ENCODE results near the gene AK8.

AK8 gene

DNA sequence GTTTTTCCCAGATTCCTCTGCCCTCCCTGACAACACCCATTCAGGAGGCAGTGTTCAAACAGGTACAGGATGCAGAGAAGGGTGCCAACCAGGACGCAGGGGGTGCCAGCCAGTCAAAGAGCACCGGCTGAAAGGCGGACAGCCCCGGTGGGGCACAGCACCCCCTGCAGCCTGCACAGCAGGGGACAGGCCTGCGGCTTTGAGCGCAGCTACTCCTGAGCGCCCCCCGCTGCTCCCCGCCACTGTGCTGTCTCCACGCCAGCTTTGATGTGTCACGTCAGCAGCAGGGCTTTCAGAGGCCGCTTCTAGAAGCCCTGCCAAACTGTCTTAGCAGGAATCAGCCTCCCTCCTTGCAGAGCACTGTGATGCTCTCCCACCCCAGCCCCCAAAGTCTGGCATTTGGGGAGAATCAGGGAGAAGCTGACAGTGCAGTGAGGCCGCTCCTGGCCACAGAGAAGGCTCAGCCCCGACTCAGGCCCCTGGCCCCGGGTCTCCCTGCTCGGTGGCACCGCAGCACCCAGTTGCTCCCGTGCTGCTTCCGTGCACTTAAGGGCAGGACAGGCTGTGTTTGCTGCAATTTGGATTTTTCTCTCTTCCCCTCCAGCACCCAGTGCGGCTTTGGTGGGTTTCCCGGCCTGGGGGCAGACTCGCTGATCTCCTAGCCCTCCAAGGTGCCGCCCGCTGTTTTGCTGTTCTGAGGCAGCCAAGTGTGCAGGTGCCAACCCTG is 20.3 kb downstream of the AK8 start:
- DNase-seq (ENCODE audit: low spot score) = no peak

DNA sequence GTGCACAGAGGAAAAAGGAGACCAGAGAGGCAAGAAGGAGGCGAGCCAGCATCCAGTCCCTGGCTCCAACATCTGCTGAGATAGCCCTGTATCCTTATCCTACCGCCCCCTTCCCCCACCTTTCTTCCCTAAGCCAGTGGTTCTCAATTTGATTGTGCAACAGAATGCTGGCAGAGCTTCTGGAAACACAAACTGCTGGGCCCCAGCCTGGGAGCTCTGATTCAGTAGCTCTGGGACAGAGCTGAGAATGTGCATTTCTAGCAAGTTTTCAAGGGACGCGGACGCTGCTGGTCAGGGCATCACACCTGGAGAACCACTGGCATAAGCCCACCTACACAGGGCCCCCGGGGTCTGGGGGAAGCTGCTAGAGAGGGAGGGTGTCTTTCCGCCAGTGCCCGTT is 21.1 kb downstream of the AK8 start:
- DNase-seq (ENCODE audit: low spot score) = no peak

DNA sequence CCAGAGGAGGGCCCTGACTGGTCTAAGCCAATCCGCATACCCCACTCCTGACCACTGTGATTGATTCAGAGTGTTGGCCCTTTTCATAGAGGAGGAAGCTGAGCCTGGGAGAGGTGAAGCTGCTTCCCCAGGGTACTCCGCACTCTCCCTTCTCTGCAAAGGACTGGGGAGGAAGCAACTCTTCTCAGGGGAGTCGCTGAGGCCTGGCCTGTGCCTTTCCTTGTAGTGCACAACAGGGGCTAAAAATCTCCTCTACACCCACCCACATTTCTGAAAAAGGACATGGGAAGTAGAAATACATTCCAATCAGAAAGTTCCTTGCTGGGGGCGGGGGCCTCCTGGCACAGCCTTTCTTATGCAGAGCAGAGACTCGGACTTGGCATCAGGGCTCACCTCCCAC is 22.2 kb downstream of the AK8 start:
- no peak for DNase-seq (ENCODE audit: low spot score)

DNA sequence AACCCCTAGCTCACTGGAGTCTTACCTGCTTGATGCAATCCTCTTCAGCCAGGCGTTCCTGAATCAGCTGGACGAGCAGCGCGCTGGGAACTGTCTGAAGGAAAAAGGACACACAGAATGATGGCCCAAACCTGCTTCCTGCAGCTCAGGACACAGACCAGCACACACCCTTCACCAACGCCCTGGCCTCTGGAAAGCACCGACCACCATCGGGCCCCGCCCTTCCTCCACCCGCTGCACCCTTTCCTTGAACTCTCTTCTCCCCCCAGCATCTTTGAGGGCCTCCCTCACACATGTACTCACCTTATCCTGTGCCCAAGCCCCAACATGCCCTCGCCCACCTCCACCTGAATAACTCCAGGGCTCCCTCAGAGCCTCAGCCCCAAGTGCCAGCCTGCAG is 23.3 kb downstream of the AK8 start:
- DNase-seq (ENCODE audit: low spot score) = no peak

DNA sequence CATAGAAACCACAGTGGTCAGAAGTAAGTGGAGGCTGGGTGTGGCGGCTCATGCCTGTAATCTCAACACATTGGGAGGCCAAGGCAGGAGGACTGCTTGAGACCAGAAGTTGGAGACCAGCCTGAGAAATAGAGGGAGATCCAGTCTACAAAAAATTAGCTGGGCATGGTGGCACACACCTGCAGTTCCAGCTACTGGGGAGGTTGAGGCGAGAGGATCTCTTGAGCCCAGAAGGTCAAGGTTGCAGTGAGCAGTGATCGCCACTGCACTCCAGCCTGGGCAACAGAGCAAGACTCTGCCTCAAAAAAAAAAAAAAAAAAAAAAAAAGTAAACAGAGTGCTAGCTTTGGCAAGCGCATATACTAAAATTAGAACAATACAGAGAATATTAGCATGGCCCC is 24.6 kb downstream of the AK8 start:
- DNase-seq (ENCODE audit: low spot score) = no peak

DNA sequence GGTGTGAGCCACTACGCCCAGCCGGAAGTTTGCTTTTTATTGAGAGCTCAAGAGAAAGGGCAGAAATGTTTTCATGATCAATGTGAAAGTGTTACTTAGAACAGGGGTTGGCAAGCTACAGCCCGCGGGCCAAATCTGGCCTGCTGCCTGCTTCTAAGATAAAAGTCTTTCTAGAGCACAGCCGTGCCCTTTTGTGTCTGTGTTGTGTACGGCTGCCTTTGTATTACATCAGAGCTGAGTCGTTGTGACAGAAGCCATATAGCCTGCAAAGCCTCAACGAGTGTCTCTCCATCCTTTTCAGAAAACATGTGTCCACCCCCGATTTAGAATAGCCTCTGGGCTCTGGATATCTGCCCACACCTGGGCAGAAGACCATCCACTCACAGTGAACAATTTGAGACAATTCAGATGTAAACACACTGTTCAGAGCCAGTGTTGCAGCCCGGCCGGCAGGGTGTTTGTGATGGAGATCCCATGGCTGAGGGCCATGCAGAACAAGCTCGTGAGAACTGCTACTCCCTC is 28.8 kb downstream of the AK8 start:
- no peak for DNase-seq (ENCODE audit: low spot score)

DNA sequence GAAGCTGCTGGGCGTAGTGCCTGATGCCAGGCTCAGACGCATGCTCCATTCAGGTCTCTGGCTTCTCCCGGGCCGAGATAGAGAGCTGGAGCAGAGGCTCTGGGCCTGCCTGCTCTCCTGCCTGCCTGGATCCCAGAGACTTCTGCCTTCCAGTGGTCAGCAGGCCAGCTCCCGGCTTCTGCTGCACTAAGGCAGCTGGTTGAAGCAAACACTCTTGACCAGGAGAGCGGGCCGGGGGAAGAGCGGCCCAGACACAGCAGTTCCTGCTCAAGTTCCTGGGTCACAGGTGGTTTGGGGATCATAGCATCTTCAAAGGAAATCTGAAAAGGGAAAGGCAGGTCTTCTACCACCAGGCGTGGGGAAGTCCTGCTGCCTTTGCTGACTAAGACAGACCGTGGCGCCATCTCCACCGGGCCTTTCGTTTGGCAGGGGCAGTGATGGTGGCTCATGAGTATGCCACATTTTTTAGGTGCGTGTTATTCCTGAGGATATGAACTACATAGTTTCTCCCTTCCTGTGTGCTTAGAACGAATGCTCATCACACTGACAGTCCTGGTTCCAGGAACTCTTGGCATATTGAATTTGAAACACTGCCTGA is 31.1 kb downstream of the AK8 start:
- DNase-seq (ENCODE audit: low spot score) = no peak

DNA sequence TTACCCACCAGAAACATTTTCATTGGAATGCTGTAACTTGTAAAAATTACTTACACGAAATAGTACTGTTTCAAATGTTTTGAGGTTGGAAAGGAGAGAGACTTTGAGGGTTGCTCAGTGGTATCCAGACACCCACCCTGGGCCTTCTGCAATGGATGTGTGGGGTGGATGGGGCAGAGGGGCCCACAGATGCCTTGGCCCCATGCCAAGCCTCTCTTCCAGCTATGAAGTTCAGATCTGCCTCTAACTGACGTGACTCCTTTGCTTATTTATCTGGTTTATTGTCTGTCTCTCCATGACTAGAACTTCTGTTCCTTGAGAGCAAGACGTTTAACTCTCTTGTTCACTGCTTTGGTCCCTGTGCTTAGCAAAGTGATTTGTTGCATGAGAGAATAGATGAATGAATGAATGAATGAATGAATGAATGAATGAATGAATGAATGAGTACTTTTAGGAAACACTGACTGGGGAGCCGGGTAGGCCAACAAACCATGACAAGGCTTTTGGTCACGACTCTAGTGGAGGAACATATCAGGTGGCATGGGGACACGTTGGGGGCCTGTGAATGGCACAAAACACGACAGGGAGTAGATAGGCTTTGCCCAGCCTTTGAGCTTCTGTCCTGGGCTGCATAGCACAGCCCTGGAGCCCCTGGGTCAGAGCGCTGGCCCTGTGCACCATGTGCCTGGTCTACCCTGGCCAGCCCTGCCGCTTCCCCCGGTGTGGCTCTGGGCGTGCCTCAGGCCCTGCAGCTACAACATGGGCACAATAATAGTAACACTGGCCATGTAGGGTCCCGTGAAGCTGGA is 31.8 kb downstream of the AK8 start:
- DNase-seq (ENCODE audit: low spot score) = no peak

DNA sequence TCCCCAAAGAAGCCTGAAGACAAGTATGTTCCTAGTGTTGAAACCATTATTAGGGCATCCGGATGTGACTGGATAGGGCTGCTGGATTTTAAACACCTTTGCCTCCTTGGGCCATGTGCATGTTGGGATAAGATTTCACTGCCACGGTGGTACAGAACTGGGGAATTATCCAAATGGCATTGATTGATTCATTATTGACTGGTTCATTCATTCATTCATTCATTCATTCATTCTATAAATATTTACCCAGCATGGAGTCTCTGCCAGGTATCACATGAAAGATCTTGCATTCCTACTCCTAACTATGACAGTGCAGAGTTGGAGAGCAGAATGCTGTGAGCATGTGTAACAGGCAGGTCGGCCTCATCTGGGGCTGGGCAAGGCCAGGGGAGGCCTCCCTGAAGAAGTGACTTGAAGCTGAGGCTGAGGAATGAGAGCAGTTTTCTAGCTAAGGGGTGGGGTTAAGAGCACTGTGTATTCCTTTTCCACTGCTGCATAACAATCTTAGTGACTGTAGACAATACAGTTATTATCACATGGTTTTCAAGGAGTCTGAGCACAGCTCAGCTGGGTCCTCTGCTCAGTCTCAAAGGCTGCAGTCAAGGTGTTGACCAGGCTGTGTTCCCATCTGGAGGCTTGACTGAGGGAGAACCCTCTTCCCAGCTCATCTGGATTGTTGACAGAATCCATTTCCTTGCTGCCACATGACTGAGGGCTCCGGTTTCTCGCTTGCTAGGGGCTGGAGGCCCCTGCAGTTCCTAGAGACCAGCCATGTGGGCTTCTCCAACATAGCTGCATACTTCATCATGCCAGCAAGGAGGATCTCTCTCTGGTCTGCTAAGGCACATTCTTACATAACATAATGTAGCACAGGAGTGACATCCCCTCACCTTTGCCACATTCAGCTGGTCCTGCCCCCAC is 35.7 kb downstream of the AK8 start:
- DNase-seq (ENCODE audit: low spot score) = no peak

DNA sequence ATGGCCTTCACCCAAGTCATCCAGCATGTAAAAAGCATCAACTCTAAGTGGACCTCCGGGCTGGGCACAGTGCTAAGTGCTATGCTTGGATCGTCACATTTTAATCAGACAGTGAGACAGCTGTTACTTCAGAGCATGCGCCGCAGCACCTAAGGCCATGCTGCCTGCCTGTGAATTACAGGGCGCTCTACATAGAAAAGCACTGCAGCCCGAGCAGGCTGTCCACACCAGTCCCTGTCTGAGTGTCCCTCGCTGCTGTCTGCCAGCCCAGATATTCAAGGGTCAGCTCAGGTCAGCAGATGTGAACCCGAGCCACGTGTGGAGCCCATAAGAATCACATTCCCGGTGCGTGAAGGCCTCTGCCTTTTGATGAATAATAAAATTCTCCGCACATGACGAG is 37.1 kb downstream of the AK8 start:
- no peak for DNase-seq (ENCODE audit: low spot score)

DNA sequence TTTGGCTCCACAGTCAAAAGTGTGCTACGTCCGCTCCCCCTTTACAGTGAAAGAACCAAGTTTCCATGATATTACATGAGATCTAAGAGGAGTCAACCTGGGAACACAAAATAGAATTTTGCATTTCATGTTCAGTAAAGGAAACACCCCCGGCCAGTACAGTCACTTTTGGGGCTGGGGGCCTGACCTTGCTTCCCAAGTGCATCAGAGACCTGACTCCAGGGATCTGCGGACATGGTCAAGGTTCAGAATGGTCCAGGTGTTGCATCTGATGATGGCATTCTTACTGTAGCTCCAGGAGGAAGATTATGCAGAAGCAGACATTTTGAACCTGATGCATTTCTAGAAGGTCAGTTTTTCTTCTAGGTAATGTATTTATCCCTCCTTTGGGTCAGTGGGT is 39.8 kb downstream of the AK8 start:
- no peak for DNase-seq (ENCODE audit: low spot score)

DNA sequence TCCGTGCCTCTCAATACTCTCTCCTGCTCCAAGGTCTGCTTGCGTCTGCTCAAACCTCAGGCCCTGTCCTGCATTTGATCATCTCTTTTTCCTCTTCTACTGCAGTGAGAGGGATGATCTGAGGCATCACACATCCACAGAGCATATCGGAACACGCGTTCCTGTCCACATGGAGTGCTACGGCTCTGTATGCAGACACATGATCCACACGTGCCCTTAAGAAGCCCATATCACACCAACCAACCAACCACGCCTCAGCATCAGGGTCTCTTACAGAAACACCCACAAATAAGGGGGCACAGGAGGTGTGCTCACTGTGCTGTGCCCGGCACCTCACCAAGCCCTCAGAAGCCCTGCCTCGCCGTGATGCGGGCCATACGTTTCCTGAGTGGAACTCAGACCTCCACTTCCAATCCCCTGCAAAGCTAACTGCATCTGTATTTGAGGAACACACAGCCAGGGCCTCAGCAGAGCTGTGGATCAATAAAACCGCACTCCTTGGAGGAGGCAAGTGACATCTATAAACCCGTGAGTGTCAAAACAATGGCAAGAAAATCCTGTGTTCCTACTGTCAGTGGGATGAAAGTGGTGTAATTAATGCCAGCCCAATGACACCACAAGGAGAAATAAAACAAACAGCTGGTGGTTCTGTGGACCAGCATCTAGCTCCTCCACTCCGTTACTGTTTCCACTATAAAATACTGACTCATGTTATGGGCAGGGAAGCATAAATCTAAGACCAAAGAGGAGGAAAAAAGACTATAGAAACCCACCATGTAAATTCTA is 40.4 kb downstream of the AK8 start:
- no peak for DNase-seq (ENCODE audit: low spot score)

DNA sequence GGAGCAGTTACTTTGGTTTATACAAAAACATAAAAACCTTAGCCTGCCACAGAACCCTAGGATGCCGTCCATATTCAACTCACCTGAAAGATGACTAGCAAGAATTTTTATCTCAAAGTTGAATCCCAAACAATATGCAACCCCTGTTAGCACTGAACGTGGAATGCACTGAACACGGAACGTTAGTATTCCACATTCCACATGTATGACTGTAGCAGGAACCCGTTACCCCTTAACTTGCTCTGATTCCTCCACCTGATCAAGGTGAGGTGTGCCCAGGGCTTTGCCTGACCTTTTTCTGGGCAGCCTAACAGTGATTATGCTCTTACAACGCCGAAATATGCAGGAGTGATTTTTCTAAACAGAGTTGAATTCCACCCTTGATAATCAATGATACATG is 43.7 kb downstream of the AK8 start:
- no peak for DNase-seq (ENCODE audit: low spot score)

DNA sequence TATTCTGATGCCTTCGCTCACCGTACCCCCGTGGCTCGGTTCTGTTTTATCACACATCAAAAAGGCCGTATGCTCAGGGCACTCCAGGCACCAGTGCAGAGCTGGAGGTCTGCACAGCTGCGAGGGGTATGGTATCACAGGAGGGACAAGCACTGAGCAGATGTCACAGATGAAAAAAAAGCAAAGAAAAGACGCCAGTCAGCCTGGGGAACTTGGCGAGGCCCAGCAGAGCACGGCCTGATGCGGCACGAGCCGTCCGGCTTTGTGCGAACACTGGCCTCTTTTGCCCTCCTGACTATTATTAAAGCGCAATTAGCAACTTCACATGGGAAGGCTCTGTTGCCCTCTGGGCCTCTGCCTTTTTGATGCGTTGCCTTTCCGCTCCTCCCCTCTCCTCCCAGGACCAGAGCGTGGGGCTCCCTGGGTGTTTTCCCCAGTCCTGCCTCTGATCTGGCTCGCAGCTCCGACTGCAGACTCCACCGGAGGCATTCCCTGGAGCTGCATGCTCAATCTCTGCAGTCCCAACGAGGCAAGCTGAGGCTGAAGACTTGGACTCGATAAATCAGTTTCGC is 44.4 kb downstream of the AK8 start:
- DNase-seq (ENCODE audit: low spot score) = no peak

DNA sequence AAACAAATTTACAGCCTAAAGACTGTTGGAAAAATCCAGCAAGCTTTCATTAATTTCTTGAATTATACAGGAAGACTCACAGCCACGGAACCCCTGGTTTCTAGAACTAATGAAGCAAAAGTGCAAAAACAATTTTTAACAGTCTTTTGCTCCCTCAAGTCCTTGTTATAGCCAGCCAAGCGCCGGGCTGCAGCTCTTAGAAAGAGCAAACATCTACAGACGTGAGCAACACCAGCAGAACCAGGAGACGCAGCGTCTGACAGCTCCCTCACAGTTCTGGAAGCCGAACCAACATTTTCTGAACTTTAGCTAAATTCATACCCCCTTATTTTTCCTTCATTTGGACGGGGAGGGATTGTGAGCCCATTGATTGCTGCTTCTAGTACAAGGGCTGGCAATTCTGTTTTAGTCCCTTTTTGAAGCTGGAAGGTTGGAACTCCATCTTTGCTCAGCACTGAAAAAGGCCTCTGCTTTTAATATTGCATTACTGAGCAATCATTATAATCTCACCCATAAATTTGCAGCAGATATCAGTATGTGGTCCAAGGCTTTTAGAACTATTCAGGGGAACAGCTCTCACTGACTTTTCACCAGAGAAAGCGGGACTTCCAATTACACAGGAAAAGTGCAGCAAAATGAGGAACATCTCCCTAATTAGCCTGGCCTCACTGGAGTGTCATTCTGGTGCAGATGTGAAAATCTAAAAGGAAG is 45.8 kb downstream of the AK8 start:
- DNase-seq (ENCODE audit: low spot score) = no peak

DNA sequence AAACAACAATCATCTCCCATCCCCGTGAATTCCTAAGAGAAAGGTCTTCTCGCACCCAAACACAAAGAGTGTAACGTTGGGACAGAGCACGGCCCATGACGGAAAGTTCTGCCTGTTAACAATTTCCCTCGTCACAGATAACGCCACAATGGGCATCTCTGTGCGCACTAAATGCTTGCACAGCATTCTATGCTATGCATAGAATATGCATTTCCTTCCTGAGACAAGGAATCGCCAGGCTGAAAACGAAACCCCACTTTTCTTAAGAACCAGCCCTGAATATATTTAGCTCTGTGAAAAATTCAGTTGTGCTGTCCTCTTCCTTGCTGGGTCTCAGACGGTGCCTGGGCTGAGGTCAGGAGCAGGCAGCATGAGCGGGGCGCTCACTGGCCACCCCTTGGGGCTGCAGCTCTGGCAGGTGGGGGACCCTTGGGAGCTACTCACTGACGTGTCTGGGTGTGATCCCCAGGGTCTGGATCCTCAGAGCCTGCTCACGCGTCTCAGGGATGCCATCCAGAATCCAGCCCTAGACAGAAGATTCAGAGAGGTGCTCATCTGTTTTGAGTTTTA is 49.8 kb downstream of the AK8 start:
- no peak for DNase-seq (ENCODE audit: low spot score)

DNA sequence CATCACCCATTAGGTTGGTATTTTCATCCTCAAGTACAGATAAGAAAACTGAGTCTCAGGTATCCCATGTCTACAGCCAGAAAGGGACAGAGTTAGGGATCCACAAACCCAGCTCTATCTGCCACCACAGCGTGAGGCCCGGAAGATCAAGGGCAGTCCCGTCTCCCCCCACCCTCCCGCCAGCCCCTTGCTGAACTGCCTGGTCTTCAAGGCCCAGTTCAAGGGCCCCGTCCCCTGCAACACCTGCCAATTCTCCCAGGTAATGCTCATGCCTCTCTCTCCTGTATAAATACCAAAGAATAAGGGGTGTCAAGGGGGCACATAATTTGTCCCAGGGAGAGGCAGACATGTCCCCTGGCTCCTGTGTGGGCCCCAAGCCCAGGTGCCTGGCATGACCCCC is 50.7 kb downstream of the AK8 start:
- DNase-seq (ENCODE audit: low spot score) = no peak

DNA sequence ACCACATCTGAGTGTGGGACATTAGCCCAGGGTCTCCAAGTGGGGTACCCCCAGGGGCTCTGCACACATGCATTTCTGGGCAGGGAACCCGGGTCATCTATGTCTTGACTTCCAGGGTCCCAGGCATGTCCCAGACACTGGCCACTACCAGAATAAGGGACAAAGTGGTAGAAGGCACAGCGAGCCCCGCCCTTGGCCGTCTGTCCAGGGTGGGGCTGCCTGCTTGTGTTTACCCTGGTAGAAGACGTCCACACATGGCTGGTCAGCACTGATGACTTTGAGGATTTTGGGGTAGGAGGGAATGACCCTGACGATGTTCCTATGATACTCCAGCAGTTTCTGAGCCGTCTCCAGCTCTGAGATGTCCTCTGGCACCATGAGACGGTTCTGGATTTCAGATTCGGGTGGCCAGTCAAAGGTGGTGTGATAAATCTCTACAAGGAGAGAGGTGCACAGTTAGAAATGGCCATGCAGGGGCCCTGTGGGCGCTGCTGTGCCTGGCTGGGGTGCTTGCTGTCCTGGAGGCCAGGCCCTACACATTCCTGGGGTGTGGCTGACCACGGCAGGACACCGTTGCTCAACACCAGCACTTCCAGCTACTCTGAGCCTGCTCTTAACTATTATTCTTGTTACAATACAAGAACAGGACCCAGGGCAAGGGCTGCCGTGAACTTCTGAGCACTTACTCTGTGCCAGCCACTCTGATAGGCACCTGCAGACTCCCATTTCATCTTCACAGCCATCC is 51.3 kb downstream of the AK8 start:
- no peak for DNase-seq (ENCODE audit: low spot score)

DNA sequence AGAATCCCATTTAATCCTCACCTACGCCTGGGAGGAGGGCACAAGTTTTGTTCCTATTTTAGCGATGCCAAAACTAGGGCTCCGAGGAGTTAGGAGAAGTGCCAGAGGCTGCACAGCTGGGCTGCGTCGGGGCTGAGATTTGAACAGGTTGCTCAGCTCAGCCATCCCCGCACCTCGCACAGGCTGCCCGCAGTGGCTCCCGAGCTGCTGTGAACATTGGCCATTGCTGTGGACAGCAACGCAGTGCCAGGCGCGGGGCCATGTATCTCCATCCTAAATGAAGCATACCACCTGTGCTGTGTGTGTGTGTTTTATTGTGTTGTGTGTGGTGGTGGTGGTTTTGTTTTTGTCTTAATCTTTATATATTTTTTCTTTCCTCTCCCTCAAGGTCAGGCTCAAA is 52.0 kb downstream of the AK8 start:
- DNase-seq (ENCODE audit: low spot score) = no peak

Data from CD4-positive, alpha-beta T cell treated with Interleukin-2 at 100 ng/mL for 4 hours (primary cell).